Activated naive CD4-positive, alpha-beta T cell treated with anti-CD3 and anti-CD28 coated beads, Interleukin-2, amount 10 ng/mL, durations not matched to agents 7 days and 5 days (primary cell): Measurements from ENCODE around the gene HIC1.
A peak's percentile ranks its signal among the peaks of the same experiment; 100 is the strongest.
"Not testable (repeated sequence)": the region's sequence is repeated elsewhere in the genome, so short reads cannot be mapped to it uniquely, and the experiment has no call there.

Source experiments
- CTCF ChIA-PET: fragments of 350-600 bp; sonication (Branson Sonifier 250); formaldehyde crosslinking; loops from one replicate; lab custom pipeline; 2021; ENCODE audit warnings: antibody characterized with exemption; lab: Charles Lee
- DNase-seq: peaks from one replicate; pipeline ENCODE4 v3.0.0-alpha.2; 2020
- H3K27ac Mint-ChIP-seq: one replicate; pipeline ENCODE4 v1.8.0; 2021; ENCODE audit warnings: mild to moderate bottlenecking, moderate library complexity, mixed read lengths
- H3K27me3 Mint-ChIP-seq: one replicate; pipeline ENCODE4 v1.8.0; 2021; ENCODE audit warnings: mild to moderate bottlenecking, mixed read lengths
- H3K36me3 Mint-ChIP-seq: one replicate; pipeline ENCODE4 v1.8.0; 2021; ENCODE audit warnings: mixed read lengths
- H3K4me1 Mint-ChIP-seq: one replicate; pipeline ENCODE4 v1.8.0; 2021; ENCODE audit warnings: mixed read lengths
- H3K4me3 Mint-ChIP-seq: one replicate; pipeline ENCODE4 v1.8.0; 2021; ENCODE audit warnings: mild to moderate bottlenecking, moderate library complexity, mixed read lengths
- H3K9me3 Mint-ChIP-seq: one replicate; pipeline ENCODE4 v1.8.0; 2021; ENCODE audit warnings: mixed read lengths

Gene HIC1, protein sequence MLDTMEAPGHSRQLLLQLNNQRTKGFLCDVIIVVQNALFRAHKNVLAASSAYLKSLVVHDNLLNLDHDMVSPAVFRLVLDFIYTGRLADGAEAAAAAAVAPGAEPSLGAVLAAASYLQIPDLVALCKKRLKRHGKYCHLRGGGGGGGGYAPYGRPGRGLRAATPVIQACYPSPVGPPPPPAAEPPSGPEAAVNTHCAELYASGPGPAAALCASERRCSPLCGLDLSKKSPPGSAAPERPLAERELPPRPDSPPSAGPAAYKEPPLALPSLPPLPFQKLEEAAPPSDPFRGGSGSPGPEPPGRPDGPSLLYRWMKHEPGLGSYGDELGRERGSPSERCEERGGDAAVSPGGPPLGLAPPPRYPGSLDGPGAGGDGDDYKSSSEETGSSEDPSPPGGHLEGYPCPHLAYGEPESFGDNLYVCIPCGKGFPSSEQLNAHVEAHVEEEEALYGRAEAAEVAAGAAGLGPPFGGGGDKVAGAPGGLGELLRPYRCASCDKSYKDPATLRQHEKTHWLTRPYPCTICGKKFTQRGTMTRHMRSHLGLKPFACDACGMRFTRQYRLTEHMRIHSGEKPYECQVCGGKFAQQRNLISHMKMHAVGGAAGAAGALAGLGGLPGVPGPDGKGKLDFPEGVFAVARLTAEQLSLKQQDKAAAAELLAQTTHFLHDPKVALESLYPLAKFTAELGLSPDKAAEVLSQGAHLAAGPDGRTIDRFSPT

DNA sequence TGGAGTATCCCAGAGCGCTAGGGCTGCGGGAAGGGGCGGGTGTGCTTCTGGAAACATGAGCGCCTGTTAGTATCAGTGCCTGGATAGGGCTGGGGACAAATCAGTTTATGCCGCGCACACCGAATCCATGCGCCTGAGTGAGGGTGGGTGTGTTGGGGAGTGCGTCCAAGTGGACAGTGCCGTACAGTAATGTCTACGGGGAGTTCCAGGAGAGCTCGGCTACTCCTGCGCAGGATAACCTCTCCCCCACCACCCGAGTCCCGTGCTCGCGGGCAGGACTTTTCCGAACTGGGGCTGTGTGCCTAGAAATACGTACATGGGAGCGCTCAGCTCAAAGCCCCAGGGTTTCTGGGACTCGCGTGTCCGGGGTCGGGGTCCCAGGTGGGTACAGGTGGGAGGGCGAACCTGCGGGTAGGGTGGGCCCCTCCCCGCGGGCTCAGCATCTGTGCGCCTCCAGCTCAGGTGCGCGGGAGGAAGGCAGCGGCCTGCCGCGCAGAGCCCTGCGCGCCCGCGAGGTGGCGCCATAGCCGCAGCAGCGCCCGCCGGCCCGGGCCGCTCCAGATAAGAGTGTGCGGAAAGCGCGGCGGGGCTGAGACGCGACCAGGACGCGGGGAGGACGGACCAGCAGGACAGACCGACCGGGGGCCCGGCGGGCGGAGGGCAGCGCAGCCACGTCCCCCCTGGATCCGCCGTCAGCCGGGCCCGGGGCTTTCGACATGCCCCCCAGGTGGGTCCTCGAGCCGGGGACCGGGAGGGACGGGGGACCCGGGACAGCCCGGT lies at the start of gene HIC1:
Gene HIC1, plus strand, starts transcription at position 592 of the 780 bp plus-strand sequence. CDS start 1,588 bp downstream, outside the sequence.
- Mint-ChIP-seq H3K4me1 (peaks cover 32% of the 10 kb centered on the region), H3K27ac (peak within 1 kb of the TSS; percentile 83), H3K36me3 (peaks cover 11% of the 10 kb centered on the region), H3K27me3 (peaks cover 56% of the 10 kb centered on the region), H3K4me3 (peak within 1 kb of the TSS; percentile 76), H3K9me3 (no peaks in the 10 kb centered on the region)
- DNase-seq: peak; percentile 84
- CTCF ChIA-PET: interaction anchor here (0.6 to 7.5 kb wide), 30 partner anchors 11 to 364 kb away, joined by 3 to 147 read pairs (median 4); partner anchors contain the start of gene TSR1

DNA sequence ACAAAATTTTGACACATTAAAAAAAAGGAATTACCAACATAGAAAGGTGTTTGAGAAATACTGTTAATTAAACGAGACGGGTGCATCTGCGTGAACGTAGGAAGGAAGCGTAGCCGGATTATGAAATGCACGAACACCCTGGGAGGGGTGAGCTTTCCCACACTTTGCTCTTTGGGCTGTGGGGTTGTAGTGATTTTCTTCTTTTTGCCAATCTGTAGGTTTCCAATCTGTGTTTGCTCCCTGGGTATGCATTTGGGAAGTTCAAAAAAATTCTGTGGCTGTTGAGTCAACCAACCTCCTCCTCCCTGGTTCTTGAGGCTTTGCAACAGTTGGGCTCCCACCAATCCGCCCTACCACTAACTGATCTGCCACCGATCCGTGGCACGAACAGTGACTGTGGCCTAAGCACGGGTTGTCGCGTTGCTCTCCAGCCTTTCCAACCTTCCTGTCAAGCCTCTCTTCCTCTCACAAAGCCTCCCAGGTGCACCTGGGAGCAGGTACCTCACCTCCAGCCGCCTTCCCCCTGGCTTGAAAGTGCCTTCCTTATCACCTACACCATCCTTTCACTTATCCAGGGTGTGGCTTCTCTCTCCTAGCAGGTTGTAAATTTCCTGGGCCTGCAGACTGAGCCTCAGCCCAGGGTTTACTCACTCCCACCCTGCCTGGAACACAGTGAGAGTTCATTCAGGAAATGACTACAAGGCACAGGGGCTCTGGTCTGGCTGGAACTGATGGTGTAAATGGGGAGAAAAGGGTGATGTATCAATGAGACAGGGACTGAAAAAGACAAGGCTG lies 46.4 kb upstream of the HIC1 start:
- H3K9me3 Mint-ChIP-seq: no peaks in the 10 kb centered on the region
- no peak overlapping the region for H3K4me3 Mint-ChIP-seq
- H3K4me1 Mint-ChIP-seq: peaks cover 4% of the 10 kb centered on the region
- no peaks in the 10 kb centered on the region for H3K36me3 Mint-ChIP-seq
- no peak overlapping the region for H3K27ac Mint-ChIP-seq
- DNase-seq: no peak
- peaks cover 34% of the 10 kb centered on the region for H3K27me3 Mint-ChIP-seq
- CTCF ChIA-PET: no interaction called here

DNA sequence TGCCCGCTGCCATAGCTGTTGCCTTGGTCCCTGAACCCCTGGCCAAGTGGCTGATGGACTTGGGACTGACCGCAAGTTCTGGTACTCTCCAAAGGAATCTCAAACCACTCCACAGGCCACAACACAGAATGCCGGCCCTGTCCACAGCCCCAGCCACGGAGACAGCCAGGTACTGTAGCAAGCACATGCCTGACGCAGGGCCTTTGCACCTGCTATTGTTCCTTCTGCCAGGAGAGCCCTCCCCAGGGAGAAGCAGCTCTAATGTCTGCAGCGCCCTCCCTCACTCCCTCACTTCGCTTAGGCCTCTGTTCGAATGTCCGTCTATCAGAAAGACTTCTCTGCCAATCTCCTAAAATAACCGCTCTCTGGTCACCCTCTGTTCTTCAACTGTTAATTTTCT lies 45.2 kb upstream of the HIC1 start:
- CTCF ChIA-PET: no interaction called here
- peaks cover 4% of the 10 kb centered on the region for H3K4me1 Mint-ChIP-seq
- H3K36me3 Mint-ChIP-seq: no peaks in the 10 kb centered on the region
- no peak overlapping the region for H3K4me3 Mint-ChIP-seq
- peaks cover 36% of the 10 kb centered on the region for H3K27me3 Mint-ChIP-seq
- no peak overlapping the region for H3K27ac Mint-ChIP-seq
- no peak for DNase-seq
- H3K9me3 Mint-ChIP-seq: peaks cover 4% of the 10 kb centered on the region

DNA sequence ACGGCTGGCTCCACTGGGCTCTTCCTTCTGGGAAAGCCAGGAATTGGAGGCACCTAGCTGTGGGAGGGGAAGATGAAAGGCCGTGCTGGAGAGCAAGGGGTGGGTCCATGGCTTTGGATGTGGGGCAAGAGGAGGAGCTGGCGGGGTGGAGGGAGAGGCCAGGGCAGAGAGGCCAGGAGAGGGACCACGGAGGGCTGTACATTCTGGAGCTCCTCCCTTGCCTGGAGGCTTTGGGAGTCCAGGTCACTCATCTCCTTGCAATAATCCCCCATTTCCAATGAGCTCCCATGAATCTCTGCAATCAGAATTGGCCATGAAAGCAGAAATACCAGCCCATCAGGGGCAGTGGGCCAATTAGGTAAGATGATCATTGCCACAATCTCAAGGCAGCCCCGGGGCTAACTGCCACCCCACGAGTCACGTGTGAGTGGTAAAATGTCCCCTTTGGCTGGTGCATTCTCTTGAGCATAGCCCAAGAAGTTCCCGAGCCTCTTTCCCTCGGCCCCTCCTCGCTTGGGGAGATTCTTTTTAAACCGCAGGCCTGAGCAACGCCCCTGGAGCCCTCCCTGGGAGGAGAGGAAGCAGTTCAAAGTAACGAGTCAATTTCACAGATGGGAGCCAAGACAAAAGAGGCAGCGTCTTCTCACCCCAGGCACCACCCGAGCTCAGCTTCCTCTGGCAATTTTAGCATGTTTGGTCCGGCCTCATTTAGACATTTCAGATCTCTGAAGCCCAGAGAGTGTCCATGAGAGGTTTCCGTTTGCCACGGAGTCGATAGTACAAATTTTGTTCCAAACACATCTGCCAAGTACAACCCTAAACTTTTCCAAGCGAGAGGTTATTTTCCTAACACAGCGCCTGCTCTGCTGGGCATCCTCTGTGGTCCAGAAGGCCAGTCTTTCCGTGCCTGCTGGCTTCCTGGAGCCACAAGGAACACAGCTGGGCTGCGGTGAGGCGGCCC lies 43.2 kb upstream of the HIC1 start:
- H3K4me3 Mint-ChIP-seq: no peak overlapping the region
- CTCF ChIA-PET: no interaction called here
- H3K27me3 Mint-ChIP-seq: peaks cover 51% of the 10 kb centered on the region
- H3K4me1 Mint-ChIP-seq: peaks cover 4% of the 10 kb centered on the region
- H3K9me3 Mint-ChIP-seq: peaks cover 4% of the 10 kb centered on the region
- no peak overlapping the region for H3K27ac Mint-ChIP-seq
- no peaks in the 10 kb centered on the region for H3K36me3 Mint-ChIP-seq
- no peak for DNase-seq

DNA sequence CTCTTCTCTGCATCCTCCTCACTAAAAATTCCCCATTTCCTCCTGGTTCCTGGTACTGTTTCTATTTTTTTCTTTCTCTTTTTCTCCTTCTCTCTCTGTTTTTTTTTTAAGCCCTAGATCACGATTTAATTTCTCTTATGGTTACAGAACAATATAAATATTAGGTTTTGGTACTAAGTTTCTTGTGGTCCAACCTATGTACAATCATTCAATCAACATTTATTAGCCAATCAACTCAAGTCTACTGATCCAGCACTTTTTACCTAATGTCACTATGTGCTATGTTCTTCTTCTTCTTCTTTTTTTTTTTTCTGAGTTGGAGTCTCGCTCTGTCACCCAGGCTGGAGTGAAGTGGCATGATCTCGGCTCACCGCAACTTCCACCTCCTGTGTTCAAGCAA lies 42.4 kb upstream of the HIC1 start:
- H3K36me3 Mint-ChIP-seq: no peaks in the 10 kb centered on the region
- no peak overlapping the region for H3K27ac Mint-ChIP-seq

DNA sequence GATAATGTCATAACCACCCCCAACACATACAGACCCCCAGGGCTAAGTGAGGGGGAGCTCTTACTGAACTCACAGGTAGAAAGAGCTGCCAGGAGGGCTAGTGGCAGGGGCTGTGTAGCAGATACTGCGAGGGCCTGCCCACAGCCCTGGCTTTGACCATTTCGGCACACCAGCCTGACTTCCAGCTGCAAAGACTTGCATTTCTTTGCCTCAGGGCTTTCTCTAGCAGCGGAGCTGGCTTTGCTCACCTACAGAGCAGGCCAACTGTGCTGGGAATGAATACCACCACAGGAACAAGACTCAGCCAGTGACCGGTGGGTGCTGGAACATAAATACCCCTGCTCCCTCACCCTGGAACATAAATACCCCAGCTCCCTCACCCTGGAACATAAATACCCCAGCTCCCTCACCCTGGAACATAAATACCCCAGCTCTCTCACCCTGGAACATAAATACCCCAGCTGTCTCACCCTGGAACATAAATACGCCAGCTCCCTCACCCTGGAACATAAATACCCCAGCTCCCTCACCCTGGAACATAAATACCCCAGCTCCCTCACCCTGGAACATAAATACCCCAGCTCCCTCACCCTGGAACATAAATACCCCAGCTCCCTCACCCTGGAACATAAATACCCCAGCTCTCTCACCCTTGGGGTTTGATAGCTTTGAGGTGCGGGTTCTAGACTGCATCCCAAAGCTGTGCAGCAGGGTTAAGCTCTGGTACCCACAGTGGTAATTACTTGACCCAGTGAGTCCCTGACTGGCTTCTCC lies 41.5 kb upstream of the HIC1 start:
- not testable (repeated sequence) for H3K36me3 Mint-ChIP-seq, H3K4me3 Mint-ChIP-seq, H3K9me3 Mint-ChIP-seq, H3K27ac Mint-ChIP-seq, DNase-seq, H3K4me1 Mint-ChIP-seq
- H3K27me3 Mint-ChIP-seq: peaks cover 62% of the 10 kb centered on the region
- CTCF ChIA-PET: interaction anchor here (1.9 kb wide), 1 partner anchor 12 kb away, joined by 6 read pairs; the partner anchor contains the start of gene RTN4RL1

More for the DNA sequence above, 42.4 kb upstream of the HIC1 start:
- DNase-seq: no peak
- CTCF ChIA-PET: no interaction called here
- H3K4me3 Mint-ChIP-seq: no peak overlapping the region
- peaks cover 54% of the 10 kb centered on the region for H3K27me3 Mint-ChIP-seq
- H3K9me3 Mint-ChIP-seq: peaks cover 4% of the 10 kb centered on the region
- peaks cover 4% of the 10 kb centered on the region for H3K4me1 Mint-ChIP-seq

DNA sequence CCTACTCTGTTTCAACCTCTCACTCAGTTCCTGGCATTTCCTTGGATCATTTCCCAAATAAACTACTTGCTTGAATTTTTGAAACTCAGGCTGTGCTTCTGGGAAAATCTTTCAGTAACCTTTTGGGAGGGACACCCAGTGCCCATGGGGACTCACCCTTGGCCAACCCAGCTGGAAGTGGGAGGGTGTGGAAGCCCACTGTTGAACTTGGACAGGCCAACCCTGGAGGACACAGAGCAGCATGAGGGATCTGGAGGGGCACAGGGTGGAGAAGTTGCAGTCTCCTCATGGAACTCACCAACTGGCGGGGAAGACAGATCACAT lies 40.9 kb upstream of the HIC1 start:
- CTCF ChIA-PET: interaction anchor here (1.9 kb wide), 1 partner anchor 12 kb away, joined by 6 read pairs; the partner anchor contains the start of gene RTN4RL1
- no peaks in the 10 kb centered on the region for H3K36me3 Mint-ChIP-seq
- no peak overlapping the region for H3K4me3 Mint-ChIP-seq
- H3K27ac Mint-ChIP-seq: no peak overlapping the region
- peaks cover 4% of the 10 kb centered on the region for H3K9me3 Mint-ChIP-seq
- peaks cover 4% of the 10 kb centered on the region for H3K4me1 Mint-ChIP-seq
- DNase-seq: no peak
- peaks cover 63% of the 10 kb centered on the region for H3K27me3 Mint-ChIP-seq

DNA sequence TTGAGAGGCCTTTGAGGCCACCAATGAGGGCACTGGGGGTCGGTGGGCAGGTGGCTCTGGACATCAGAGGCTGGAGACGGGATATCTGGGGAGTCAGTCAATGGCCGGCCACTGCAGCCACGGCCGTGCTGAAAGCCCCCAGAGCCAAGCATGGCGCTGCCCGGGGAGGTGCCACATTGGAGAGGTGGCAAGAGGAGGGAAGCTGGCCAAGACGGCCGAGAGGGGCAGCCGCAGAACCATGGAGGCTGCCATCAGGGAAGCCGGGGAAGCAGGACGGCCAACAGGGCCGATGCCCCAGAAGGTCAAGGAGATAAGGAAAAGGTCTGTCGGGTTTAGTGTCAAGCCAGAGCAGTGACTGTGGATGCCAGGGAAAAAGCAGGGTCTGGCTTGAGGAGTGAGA lies 39.6 kb upstream of the HIC1 start:
- H3K36me3 Mint-ChIP-seq: no peaks in the 10 kb centered on the region
- CTCF ChIA-PET: no interaction called here
- H3K9me3 Mint-ChIP-seq: peaks cover 4% of the 10 kb centered on the region
- no peak overlapping the region for H3K27ac Mint-ChIP-seq
- no peak for DNase-seq
- peaks cover 72% of the 10 kb centered on the region for H3K27me3 Mint-ChIP-seq
- peaks cover 4% of the 10 kb centered on the region for H3K4me1 Mint-ChIP-seq
- no peak overlapping the region for H3K4me3 Mint-ChIP-seq

DNA sequence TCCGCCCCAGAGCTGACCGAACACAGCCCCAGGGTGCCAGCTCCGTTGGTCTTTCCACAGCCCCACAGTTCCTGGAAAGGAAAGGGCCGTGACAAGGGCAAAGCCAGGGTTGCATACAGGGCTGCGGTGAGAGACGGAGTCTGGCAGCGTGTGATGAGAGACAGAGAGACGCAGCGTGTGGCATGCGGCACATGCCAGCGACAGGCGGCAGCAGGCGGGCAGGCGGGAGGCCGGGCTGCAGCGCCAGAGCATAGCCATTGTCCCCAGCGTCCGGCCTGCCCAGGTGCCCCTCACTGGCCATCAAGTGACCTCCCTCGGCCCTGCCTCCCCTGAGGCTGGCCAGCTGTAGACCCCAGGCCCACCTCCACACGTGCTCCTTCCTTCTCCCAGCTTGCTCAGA lies 38.4 kb upstream of the HIC1 start:
- Mint-ChIP-seq H3K36me3 (no peaks in the 10 kb centered on the region), H3K27ac (no peak overlapping the region), H3K4me3 (no peak overlapping the region), H3K9me3 (peaks cover 4% of the 10 kb centered on the region), H3K4me1 (peaks cover 9% of the 10 kb centered on the region), H3K27me3 (peaks cover 78% of the 10 kb centered on the region)
- no peak for DNase-seq
- CTCF ChIA-PET: no interaction called here

DNA sequence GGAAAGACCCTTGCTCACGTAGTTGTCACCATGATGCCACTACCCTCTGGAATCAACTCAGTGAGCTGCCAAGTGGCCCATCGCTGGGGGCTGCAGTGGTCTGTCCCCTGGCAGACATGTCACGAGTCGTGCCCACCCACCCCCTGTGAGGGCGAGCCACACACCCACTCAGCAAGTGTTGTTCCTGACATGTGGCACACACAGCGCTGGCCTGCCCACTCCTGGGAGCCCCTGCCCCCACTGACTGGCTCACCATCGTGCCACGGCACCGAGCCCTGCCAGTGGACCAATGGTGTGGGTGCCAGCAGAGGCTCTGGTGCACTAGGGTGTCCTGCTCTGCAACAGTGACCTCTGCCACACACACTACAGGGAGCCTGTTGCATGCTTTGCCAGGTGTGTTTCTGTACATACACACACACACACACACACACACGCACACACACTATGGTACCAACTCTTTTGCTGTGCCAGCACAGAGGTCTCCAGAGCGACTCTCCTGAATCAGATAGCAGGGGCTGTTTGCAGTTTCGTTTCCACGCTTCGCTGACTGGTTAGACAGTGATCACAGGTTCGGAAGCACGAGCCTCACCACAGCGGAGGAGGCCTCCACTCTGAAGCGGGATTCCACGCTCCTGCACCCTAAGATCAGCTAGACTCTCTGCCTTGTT lies 37.5 kb upstream of the HIC1 start:
- Mint-ChIP-seq H3K4me3 (no peak overlapping the region), H3K27me3 (peaks cover 78% of the 10 kb centered on the region), H3K9me3 (peaks cover 4% of the 10 kb centered on the region), H3K36me3 (no peaks in the 10 kb centered on the region), H3K4me1 (peaks cover 6% of the 10 kb centered on the region), H3K27ac (no peak overlapping the region)
- no peak for DNase-seq
- CTCF ChIA-PET: no interaction called here

DNA sequence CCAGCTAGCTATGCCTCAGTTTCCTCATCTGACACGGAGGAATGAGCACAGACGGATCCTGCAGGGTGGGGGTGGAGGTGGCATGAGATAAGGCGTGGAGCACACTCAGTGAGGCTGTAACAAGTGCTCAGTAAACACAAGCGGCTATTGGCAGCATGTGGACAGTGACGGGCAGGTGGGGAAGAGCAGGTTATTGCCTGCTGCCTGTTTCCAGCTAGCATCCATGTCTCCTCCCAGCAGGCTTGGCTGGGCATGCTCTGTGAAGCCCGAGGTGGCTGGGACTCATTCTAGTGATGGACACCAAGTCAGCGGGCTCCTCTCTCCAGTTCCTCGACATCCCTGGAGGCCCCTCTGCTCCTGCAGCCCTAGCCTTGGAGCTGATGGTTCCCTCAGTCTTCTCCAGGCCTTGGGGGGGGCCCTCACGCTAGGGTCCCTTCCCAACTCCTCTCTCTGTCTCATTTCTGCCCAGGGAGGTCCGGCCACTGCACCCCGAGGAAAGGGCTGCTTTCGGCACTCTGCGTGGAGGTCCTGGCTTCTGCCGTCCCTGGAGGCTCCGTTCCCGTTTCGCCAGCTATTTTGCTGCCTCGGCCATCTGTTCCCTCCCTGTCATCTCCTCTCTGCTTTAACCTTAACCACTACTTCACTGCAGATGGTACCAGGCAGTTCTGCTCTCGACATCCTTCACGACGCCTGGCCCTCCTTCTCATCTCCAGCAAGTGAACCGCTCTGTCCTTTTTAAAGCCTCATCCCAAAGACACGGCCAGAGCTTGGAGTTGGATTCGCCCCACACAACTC lies 36.0 kb upstream of the HIC1 start:
- Mint-ChIP-seq H3K36me3 (no peaks in the 10 kb centered on the region), H3K4me1 (peaks cover 16% of the 10 kb centered on the region), H3K27me3 (peaks cover 86% of the 10 kb centered on the region), H3K4me3 (no peak overlapping the region), H3K27ac (no peak overlapping the region), H3K9me3 (peaks cover 2% of the 10 kb centered on the region)
- DNase-seq: no peak
- CTCF ChIA-PET: no interaction called here
